HepG2 (cell line): Measurements from ENCODE around the gene ZDHHC7. TPM values are rescaled to one million over a fixed set of nuclear protein-coding genes. Genes with fewer than 3 reads are reported as not detected.

Experiments
- ATAC-seq: fragments of 200-7000 bp; cut with Tn5 transposase; 3 replicates; pipeline ENCODE4 v1.9.1; 2020; ENCODE audit warnings: mild to moderate bottlenecking, moderate library complexity
- BruUV-seq: library from RNA; stranded (reverse); fragments of 400-500 nt; replicated peaks from 2 replicates; lab custom pipeline; 2021; lab: Mats Ljungman, UMichigan
- CTCF ChIA-PET: fragments of 300-600 bp; formaldehyde crosslinking; extraction: SDS; loops from one replicate; lab custom pipeline; 2021; ENCODE audit warnings: low total read pairs, inconsistent platforms, low intra/inter-chr PET ratio; lab: Yijun Ruan, JAX
- POLR2A ChIA-PET: fragments of 350-600 bp; sonication (Branson Sonifier 250); formaldehyde crosslinking; loops from one replicate; lab custom pipeline; 2020; ENCODE audit warnings: antibody characterized with exemption, inconsistent platforms; lab: Yijun Ruan, JAX
- DNase-seq: peaks from one replicate; pipeline ENCODE4 v3.0.0-alpha.2; 2015; ENCODE audit warnings: low spot score
- FAIRE-seq: peaks from 3 replicates; lab custom pipeline; 2011; peaks lifted over from hg19 to GRCh38; lab: Jason Lieb, UNC
- H2AFZ ChIP-seq: one replicate; pipeline ENCODE4 v1.6.1; 2011; ENCODE audit warnings: low read length, inconsistent platforms
- H3K27ac ChIP-seq: fragments of 300-600 bp; 3 replicates; pipeline ENCODE4 v1.8.0; 2011; ENCODE audit warnings: mixed run types, mild to moderate bottlenecking, mixed read lengths, low read length, inconsistent platforms; ENCODE audit not compliant: insufficient read depth; ENCODE audit errors: extremely low read length
- H3K27me3 ChIP-seq, 2 experiments: fragments of 200-600 bp in 1 of 2; 2 replicates in 1 of 2; 3 replicates in 1 of 2; pipeline versions ENCODE4 v1.6.0 to v1.8.0; 2011; ENCODE audit warnings: low read length in 2 of 2, mild to moderate bottlenecking in 2 of 2, moderate library complexity in 2 of 2, inconsistent platforms in 1 of 2; ENCODE audit not compliant: insufficient read depth in 2 of 2, control insufficient read depth in 1 of 2
- H3K36me3 ChIP-seq, 2 experiments: fragments of 200-600 bp in 1 of 2; replicated peaks in 1 of 2; 2 replicates in 1 of 2; 3 replicates in 1 of 2; pipeline versions ENCODE4 v1.5.1 to v1.8.0; 2011; ENCODE audit warnings: low read length in 2 of 2, inconsistent platforms in 1 of 2; ENCODE audit not compliant: insufficient read depth in 2 of 2, control insufficient read depth in 1 of 2
- H3K4me1 ChIP-seq: 2 replicates; pipeline ENCODE4 v1.5.1; 2012; ENCODE audit warnings: low read length, inconsistent platforms; ENCODE audit not compliant: insufficient read depth
- H3K4me2 ChIP-seq: 2 replicates; pipeline ENCODE4 v1.6.0; 2011; ENCODE audit warnings: low read depth, low read length, inconsistent platforms
- H3K4me3 ChIP-seq, 3 experiments: fragments of 200-600 bp in 1 of 3; sonication (generic), shearing (Covaris generic) in 1 of 3; replicated peaks in 1 of 3; 2 replicates each; pipeline ENCODE4 v1.5.1; 2011 to 2016; ENCODE audit warnings: low read length in 3 of 3, inconsistent platforms in 2 of 3, low read depth in 2 of 3, mild to moderate bottlenecking in 2 of 3, control low read depth in 1 of 3, mixed read lengths in 1 of 3; ENCODE audit not compliant: insufficient read depth in 1 of 3
- H3K79me2 ChIP-seq: one replicate; pipeline ENCODE4 v1.6.1; 2011; ENCODE audit warnings: low read length, inconsistent platforms; ENCODE audit not compliant: insufficient read depth
- H3K9ac ChIP-seq: 2 replicates; pipeline ENCODE4 v1.6.0; 2011; ENCODE audit warnings: mild to moderate bottlenecking, low read depth, low read length, inconsistent platforms; ENCODE audit not compliant: insufficient read depth
- H3K9me3 ChIP-seq: 2 replicates; pipeline ENCODE4 v1.5.1; 2012; ENCODE audit warnings: mild to moderate bottlenecking, low read length
- H4K20me1 ChIP-seq: 2 replicates; pipeline ENCODE4 v1.6.0; 2011; ENCODE audit warnings: inconsistent platforms, mild to moderate bottlenecking, low read length, moderate library complexity; ENCODE audit not compliant: insufficient read depth
- EEA1 ChIP-seq: sonication (generic); formaldehyde crosslinking; IDR thresholded peaks from 2 replicates; pipeline ENCODE4 v1.5.1; 2020; ENCODE audit warnings: mild to moderate bottlenecking, missing genetic modification reagents, borderline replicate concordance
- FOXA1 ChIP-seq, 2 experiments: fragments of 450-650 bp in 1 of 2; sonication (generic) in 1 of 2; formaldehyde crosslinking in 1 of 2; IDR thresholded peaks; 2 replicates each; pipeline versions ENCODE4 v1.4.0 to v1.6.1; 2016 to 2020; ENCODE audit warnings: missing genetic modification reagents in 1 of 2
- NCOA1 ChIP-seq: sonication (generic); formaldehyde crosslinking; IDR thresholded peaks from 2 replicates; pipeline ENCODE4 v1.9.0; 2021; ENCODE audit warnings: missing genetic modification reagents
- PHB2 ChIP-seq: fragments of 450-650 bp; IDR thresholded peaks from 2 replicates; pipeline ENCODE4 v1.6.1; 2018; ENCODE audit not compliant: partially characterized antibody
- RBM22 ChIP-seq: fragments of 200-400 bp; formaldehyde crosslinking; optimal IDR thresholded peaks from 2 replicates; pipeline ENCODE3; 2017; ENCODE audit warnings: mild to moderate bottlenecking, low read length, moderate library complexity
- STAT5B ChIP-seq: sonication (generic); formaldehyde crosslinking; IDR thresholded peaks from 2 replicates; pipeline ENCODE4 v1.4.0; 2020; ENCODE audit warnings: missing genetic modification reagents
- TBX3 ChIP-seq: fragments of 450-650 bp; IDR thresholded peaks from 2 replicates; pipeline ENCODE4 v1.6.1; 2017; ENCODE audit warnings: antibody characterized with exemption, mild to moderate bottlenecking, inconsistent platforms, borderline replicate concordance
- WGBS: methylation state at CpG from one replicate; pipeline ENCODE4 v1.1.6; 2017; ENCODE audit warnings: low lambda C conversion rate; 5-methylcytosine and 5-hydroxymethylcytosine counted together
- in situ Hi-C: cut with HindIII; loops from 2 replicates; pipeline ENCODE4 v1.10.0; 2017; ENCODE audit warnings: low pct_unique_long_range_greater_than_20kb; ENCODE audit not compliant: extremely low pct_ligation_motif_present
- intact Hi-C: fragments of 100-400 bp; cut with micrococcal nuclease; formaldehyde crosslinking; loops from one replicate; pipeline ENCODE4 v1.10.0; 2022; ENCODE audit not compliant: unreplicated experiment
- polyA plus RNA-seq, 8 experiments: library from polyadenylated mRNA; depleted of rRNA in 3 of 8; stranded (reverse) in 7 of 8; unstranded in 1 of 8; fragments of >200 nt; fragmentation: Illumina TruSeq in 4 of 8; extraction: Trizol in 4 of 8; gene quantifications; 2 replicates each; pipeline versions ENCODE4 v1.2.1 to v1.2.3, GENCODE V29; 2011 to 2016; ENCODE audit warnings: low read depth in 4 of 8, missing spikeins in 1 of 8, mixed read lengths in 1 of 8; ENCODE audit not compliant: insufficient read depth in 1 of 8
- total RNA-seq, 5 experiments: library from RNA; depleted of rRNA; stranded (reverse); fragments of >200 nt; fragmentation: Illumina TruSeq; extraction: Trizol; gene quantifications; 2 replicates each; pipeline ENCODE4 v1.2.3, GENCODE V29; 2016; ENCODE audit warnings: low read depth in 1 of 5

Gene ZDHHC7
- total and polyA plus RNA-seq, 2 of the 13 experiments (the other 11 are each of a cell fraction or from before 2014, with no cell fraction given) = 46.8 to 67.6 TPM

DNA sequence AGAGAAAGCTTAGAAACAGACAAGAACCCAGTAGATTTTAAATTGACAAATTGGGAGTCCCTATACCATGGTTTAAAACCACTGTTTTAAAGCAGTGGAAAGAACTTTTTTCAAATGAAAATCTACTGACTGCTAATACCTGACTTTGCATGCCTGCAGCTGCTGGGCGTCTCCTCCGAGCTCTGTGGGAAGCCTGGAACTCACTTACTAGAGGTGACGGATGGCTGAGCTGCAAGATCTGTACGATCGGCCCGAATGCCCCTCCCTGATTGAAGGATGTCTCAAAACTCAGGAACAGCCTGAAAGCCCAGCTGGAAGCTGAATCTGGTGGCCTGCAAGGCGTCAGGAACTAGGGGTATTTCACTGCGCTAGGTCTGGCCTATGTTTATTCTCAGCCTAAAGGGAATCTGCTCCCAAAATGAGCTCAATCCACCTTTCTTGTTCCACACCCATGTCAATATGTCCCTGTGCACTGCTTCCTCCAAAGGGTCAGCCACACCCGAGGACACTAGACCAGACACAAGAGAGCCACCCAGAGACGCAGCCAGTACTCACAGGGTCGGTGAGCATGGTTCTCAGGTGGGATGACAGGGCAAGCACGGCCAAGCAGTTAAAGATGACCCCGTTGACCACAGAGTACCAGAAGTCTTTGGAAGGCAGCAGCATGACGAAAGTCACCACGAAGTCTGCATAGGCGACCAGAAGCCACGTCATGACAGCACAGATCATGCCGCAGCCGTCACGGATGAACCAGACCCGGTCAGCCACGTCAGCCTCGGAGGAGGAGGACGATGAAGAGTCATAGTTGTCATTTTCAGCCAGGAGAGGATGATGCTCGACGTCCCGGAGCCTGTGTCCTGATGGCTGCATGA lies 21.4 kb downstream of the ZDHHC7 start:
- in situ Hi-C loops (no loop called here), intact Hi-C loops (no loop called here)
- H3K4me1 ChIP-seq = peaks cover 38% of the 10 kb centered on the region
- H3K9me3 ChIP-seq = no peaks in the 10 kb centered on the region
- no peak for DNase-seq
- H3K27me3 ChIP-seq = no peaks in the 10 kb centered on the region
- POLR2A ChIA-PET = interaction anchor here (1.1 kb wide), 1 partner anchor 21 kb away, joined by 4 read pairs; the partner anchor contains the start of gene ZDHHC7
- no peak overlapping the region for H3K4me2 ChIP-seq
- no TSS peak for BruUV-seq
- TF ChIP-seq NCOA1 (no peak), STAT5B (no peak), RBM22 (peak; percentile 51), PHB2 (no peak), FOXA1 (IDR thresholded peaks at IDR 0.05) (no peak), FOXA1 (CRISPR knock-in tag; IDR thresholded peaks at IDR 0.05) (no peak), EEA1 (no peak), TBX3 (no peak)
- TF ChIP-seq, all 625 proteins: peak for 1
- Histone ChIP-seq H3K36me3 (peaks cover 43 to 84% of the 10 kb centered on the region in 2 experiments), H4K20me1 (peaks cover 3% of the 10 kb centered on the region), H3K9ac (no peak overlapping the region), H3K27ac (no peak overlapping the region), H2AFZ (no peak overlapping the region), H3K4me3 (no peak overlapping the region), H3K79me2 (peaks cover 31% of the 10 kb centered on the region)
- FAIRE-seq (no peak), ATAC-seq (no peak)
- CTCF ChIA-PET = no interaction called here
- WGBS = 92% methylated on average over 27 of the region's 27 CpGs
